PFSK-1 (cell line): ENCODE measurements around the gene DDC.

Experiments
- POLR2AphosphoS5 ChIP-seq: IDR thresholded peaks from 2 replicates; pipeline ENCODE4 v1.6.1; 2012; ENCODE audit warnings: low read depth, mild to moderate bottlenecking, control low read depth, low read length, moderate library complexity
- SIN3A ChIP-seq: IDR thresholded peaks from 2 replicates; pipeline ENCODE4 v1.6.1; 2012; ENCODE audit warnings: mild to moderate bottlenecking, low read length, moderate library complexity, borderline replicate concordance; ENCODE audit not compliant: insufficient read depth

DNA sequence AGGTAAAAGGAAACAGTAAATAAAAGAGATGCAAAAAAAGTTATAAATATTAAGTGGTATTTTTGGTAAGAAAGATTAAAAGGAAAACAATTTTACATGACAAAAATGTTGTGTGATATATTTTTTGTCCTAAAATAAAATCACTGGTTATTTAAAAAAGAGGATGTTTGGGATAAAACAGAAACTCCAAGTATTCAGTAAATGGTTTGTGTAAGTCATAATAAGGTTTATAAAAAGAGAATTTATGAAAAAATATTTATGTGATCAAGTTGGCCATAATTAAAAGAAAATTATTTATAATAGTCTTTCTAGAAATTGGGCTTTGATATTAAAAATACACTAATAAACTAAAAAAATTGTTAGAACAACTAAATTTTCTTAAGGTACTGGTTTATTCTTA is 76.8 kb downstream of the DDC start:
- no peak for TF ChIP-seq POLR2AphosphoS5
- TF ChIP-seq SIN3A, result no peak
